Femur (tissue), 1 donor: ENCODE measurements around the gene FGGY.

ENCODE experiments used
- DNase-seq: peaks from one replicate; pipeline ENCODE4 v3.0.0-alpha.2; 2017

FGGY gene

GRCh38 chr1:59805554-59805953 lies 508.7 kb downstream of the FGGY start:
- DNase-seq = no peak
